Epithelial cell of proximal tubule (primary cell): ENCODE data around the gene MYT1. TPM values are rescaled to one million over a fixed set of nuclear protein-coding genes. Genes with fewer than 3 reads are reported as not detected.
"Not testable (repeated sequence)": the region's sequence is repeated elsewhere in the genome, so short reads cannot be mapped to it uniquely, and the experiment has no call there.

Experiments used
- DNase-seq: peaks from one replicate; pipeline ENCODE4 v3.0.0-alpha.2; 2011; ENCODE audit warnings: low read depth
- H3K4me3 ChIP-seq: 2 replicates; pipeline ENCODE4 v1.5.1; 2011; ENCODE audit warnings: low read depth, mild to moderate bottlenecking, low read length
- CTCF ChIP-seq: conservative IDR thresholded peaks from 2 replicates; pipeline ENCODE4 v1.5.1; 2012; ENCODE audit warnings: low read depth, mild to moderate bottlenecking, low read length
- total RNA-seq: library from RNA; depleted of rRNA; stranded (reverse); fragments of >200 nt; gene quantifications from 2 replicates; pipeline ENCODE4 v1.2.3, GENCODE V29; 2015

MYT1 gene
- total RNA-seq, 1 donor from 2014 or later = not detected

- TF ChIP-seq CTCF = no peak
- no peak overlapping the region for H3K4me3 ChIP-seq
- no peak for DNase-seq
Measured at GRCh38 chr20:64229507-64230061, 65.3 kb downstream of the MYT1 start.

- H3K4me3 ChIP-seq = no peak overlapping the region
- no peak for TF ChIP-seq CTCF
- DNase-seq = no peak
Measured at GRCh38 chr20:64230461-64231145, 66.4 kb downstream of the MYT1 start.

- no peak for DNase-seq
- no peak overlapping the region for H3K4me3 ChIP-seq
- TF ChIP-seq CTCF = no peak
Measured at GRCh38 chr20:64231621-64232550, 67.6 kb downstream of the MYT1 start.

- H3K4me3 ChIP-seq = no peak overlapping the region
- no peak for TF ChIP-seq CTCF
- DNase-seq = no peak
Measured at GRCh38 chr20:64232794-64233193, 68.5 kb downstream of the MYT1 start.

- no peak overlapping the region for H3K4me3 ChIP-seq
- no peak for DNase-seq
- TF ChIP-seq CTCF = no peak
Measured at GRCh38 chr20:64233725-64234124, 69.5 kb downstream of the MYT1 start.

GRCh38 chr20:64234291-64234791 is 70.1 kb downstream of the MYT1 start:
- H3K4me3 ChIP-seq = no peak overlapping the region
- DNase-seq = no peak
- no peak for TF ChIP-seq CTCF

- DNase-seq, H3K4me3 ChIP-seq: not testable (repeated sequence)
Measured at GRCh38 chr20:64234921-64235565, 70.8 kb downstream of the MYT1 start.
